Measurements from ENCODE around the gene RCE1. TPM values are rescaled to one million over a fixed set of nuclear protein-coding genes. Genes with fewer than 3 reads are reported as not detected.

RCE1 gene
- total and polyA plus RNA-seq, 5 experiments from 2014 or later = 18.1 to 32.9 (median 27.1) TPM

DNA sequence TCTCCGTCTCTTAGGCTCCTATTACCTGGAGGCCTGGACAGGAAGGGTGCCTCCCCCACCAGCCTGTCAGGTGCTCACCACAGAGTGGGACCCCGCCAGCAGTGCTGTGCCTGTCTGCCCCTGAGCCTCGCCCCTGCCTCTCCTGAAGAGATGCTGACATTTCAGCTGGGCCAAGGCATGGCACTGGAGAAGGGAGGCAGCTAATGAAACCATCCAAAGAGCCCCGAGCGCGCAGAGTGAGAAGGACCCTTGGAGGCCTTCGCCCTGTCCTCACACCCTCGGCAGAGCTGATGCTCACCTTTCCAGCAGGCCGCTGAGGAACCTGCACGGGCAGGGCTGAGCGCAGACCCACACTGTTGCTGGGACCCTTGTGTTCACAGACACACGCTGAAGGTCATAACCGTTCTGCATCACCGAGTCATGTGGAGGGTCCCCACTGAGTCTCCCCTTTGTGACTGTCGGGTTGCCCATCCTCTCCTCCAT lies 11.5 kb downstream of the RCE1 start:
- peak in 1 of 10 donors; percentile 61 for DNase-seq
- Mint-ChIP-seq H3K27ac (peak overlapping the region in 2 of 10 donors; percentile 52 to 62), H3K36me3 (no peaks in the 10 kb centered on the region), H3K4me1 (peaks cover 5 to 12% (median 7%) of the 10 kb centered on the region in 4 donors), H3K9me3 (no peaks in the 10 kb centered on the region), H3K27me3 (no peaks in the 10 kb centered on the region), H3K4me3 (peak overlapping the region in 9 of 10 donors; percentile 26 to 86 (median 64))
- POLR2A ChIA-PET = interaction anchor here (0.7 to 3.5 kb wide), 2 partner anchors 11 to 37 kb away, joined by 3 to 35 read pairs; partner anchors contain the start of gene RCE1
- no peak for ATAC-seq

DNA sequence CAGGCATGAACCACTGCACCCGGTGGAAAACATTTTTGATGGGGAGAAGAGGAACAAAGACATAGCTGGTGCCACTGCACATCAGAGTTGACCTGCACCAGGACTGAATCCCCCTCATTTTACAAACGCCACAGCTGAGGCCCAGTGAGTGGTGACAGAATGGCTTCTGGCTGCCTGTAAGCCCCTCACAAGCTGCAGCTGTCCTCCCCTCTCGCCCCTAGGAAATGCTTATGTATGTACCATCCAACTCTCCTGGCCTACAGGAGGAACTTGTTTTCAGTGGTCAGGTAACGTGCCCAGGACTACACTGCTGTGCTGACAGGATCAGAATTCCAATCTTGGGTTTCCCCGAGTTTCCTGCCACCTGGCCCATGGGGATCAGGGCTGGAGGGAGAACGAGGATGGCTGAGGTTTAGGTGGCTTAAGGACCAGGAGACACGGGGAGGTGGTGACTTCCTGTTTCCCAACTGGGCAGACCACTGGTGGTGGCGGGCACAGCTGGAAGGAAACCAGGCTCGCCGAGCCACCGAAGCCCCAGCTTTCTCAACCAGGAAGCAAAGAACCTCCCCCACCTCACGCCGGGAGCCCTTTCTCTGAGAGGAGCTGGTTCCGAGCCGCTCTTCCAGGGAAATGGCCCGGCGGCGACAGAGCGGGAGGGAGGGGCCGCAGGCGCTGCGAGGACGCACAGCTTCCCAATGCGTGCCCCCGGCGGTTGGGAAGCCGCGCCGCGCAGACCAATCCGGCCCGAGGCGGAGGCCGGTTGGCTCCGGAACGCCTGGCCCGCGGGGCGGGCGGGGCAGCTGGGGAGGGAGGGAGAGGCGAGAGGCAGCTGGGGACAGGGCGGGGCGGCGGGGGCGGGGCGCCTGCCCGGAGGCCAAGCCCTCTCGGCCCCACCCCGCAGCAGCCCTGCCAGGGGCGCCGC lies 12.6 kb downstream of the RCE1 start:
- peak overlapping the region in 8 of 10 donors; percentile 11 to 76 (median 56) for H3K27ac Mint-ChIP-seq
- no peaks in the 10 kb centered on the region for H3K36me3 Mint-ChIP-seq
- peak; percentile 66 to 73 for ATAC-seq
- DNase-seq = peak in 6 of 10 donors; percentile 49 to 81 (median 64)
- peaks cover 5 to 12% (median 7%) of the 10 kb centered on the region in 4 donors for H3K4me1 Mint-ChIP-seq
- H3K4me3 Mint-ChIP-seq = peak overlapping the region; percentile 71 to 91 (median 84)
- no peaks in the 10 kb centered on the region for H3K27me3 Mint-ChIP-seq
- H3K9me3 Mint-ChIP-seq = no peaks in the 10 kb centered on the region
- POLR2A ChIA-PET = interaction anchor here (3.5 kb wide), 1 partner anchor 12 kb away, joined by 35 read pairs; the partner anchor contains the start of gene RCE1

DNA sequence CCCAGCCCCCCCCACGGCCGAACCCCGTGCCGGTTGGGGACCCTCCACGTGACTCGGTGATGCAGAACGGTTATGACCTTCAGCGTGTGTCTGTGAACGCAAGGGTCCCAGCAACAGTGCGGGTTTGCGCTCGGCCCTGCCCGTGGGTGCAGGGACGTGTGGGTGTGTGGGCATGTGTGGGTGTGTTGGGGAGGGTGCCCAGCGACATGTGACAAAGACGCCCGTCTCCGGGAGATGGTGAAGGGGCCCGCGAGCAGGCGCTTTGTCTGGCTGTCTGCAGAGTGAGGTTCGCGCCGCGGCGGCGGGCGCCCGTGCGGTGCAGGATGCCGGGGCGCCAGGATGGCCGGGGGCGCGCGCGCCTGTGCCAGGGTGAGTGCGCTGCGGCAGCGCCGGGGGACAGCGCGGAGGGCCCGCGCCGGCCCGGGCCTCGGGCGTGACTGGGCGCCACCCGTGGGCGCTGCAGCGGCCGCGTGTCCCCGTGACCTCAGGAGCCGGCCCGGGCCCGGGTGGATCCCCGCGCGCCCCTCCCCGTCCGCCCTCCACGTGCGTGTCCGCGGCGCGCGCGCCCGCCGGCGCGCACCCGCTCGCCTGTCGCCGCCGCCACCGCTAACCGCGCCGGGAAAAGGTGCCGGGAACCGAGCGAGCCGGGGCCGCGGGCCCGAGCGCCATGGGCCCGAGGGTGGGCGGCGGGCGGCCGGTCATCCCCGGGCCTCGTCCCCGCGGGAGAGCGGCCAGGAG lies 13.4 kb downstream of the RCE1 start, which contains the start of gene LRFN4:
LRFN4 (plus strand) TSS at position 569 of the 738 bp plus-strand sequence. CDS start 681 bp downstream, outside the sequence.
- peak; percentile 76 to 78 for ATAC-seq
- Mint-ChIP-seq H3K4me1 (peaks cover 5 to 12% (median 7%) of the 10 kb centered on the region in 4 donors), H3K4me3 (peak within 1 kb of the TSS; percentile 79 to 93 (median 87)), H3K9me3 (no peaks in the 10 kb centered on the region), H3K27me3 (no peaks in the 10 kb centered on the region), H3K27ac (peak within 1 kb of the TSS in 7 of 10 donors; percentile 13 to 86 (median 68)), H3K36me3 (no peaks in the 10 kb centered on the region)
- POLR2A ChIA-PET = interaction anchor here (3.5 kb wide), 1 partner anchor 13 kb away, joined by 35 read pairs; the partner anchor contains the start of gene RCE1
- peak in 7 of 10 donors; percentile 33 to 72 (median 53) for DNase-seq

DNA sequence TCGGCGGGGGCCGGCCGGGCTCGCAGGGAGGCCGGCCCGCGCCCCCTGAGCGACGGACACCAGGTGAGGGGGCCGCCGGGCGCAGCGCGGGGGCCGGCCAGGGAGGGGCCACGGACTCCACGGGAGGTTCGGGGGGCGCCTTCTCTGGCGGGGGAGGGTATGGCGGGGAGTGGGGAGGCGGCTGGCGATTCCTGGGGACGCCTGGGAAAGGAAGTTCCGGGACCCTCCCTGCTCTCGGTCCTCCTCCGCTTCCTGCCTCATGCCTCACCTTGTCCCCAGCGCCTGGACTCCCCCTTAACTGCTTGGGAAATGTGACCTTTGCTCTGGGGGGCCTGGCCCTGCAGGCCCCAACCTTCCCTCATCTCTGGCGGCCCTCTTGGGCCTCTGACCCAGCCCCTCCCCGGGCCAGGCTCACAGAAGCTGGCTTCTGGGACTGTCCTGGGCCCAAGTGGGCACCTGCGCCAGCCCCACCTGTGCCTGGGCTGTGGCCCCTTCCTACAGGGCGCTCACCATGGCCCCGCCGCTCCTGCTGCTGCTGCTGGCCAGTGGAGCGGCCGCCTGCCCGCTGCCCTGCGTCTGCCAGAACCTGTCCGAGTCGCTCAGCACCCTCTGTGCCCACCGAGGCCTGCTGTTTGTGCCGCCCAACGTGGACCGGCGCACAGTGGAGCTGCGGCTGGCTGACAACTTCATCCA lies 14.1 kb downstream of the RCE1 start:
- Mint-ChIP-seq H3K36me3 (no peaks in the 10 kb centered on the region), H3K27me3 (no peaks in the 10 kb centered on the region), H3K4me3 (peak overlapping the region; percentile 44 to 86 (median 69)), H3K9me3 (no peaks in the 10 kb centered on the region), H3K27ac (peak overlapping the region in 2 of 10 donors; percentile 13 to 69), H3K4me1 (peaks cover 5 to 8% (median 7%) of the 10 kb centered on the region in 4 donors)
- ATAC-seq = no peak
- POLR2A ChIA-PET = interaction anchor here (2.2 kb wide), 1 partner anchor 14 kb away, joined by 10 read pairs; the partner anchor contains the start of gene RCE1
- no peak for DNase-seq

DNA sequence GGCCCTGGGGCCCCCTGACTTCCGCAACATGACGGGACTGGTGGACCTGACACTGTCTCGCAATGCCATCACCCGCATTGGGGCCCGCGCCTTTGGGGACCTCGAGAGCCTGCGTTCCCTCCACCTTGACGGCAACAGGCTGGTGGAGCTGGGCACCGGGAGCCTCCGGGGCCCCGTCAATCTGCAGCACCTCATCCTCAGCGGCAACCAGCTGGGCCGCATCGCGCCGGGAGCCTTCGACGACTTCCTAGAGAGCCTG lies 14.6 kb downstream of the RCE1 start:
- Mint-ChIP-seq H3K27ac (no peak overlapping the region), H3K27me3 (no peaks in the 10 kb centered on the region), H3K9me3 (no peaks in the 10 kb centered on the region), H3K36me3 (no peaks in the 10 kb centered on the region), H3K4me1 (peaks cover 5 to 8% (median 7%) of the 10 kb centered on the region in 4 donors), H3K4me3 (peak overlapping the region; percentile 18 to 75 (median 67))
- no peak for DNase-seq
- POLR2A ChIA-PET = interaction anchor here (2.2 kb wide), 1 partner anchor 14 kb away, joined by 10 read pairs; the partner anchor contains the start of gene RCE1
- ATAC-seq = no peak

DNA sequence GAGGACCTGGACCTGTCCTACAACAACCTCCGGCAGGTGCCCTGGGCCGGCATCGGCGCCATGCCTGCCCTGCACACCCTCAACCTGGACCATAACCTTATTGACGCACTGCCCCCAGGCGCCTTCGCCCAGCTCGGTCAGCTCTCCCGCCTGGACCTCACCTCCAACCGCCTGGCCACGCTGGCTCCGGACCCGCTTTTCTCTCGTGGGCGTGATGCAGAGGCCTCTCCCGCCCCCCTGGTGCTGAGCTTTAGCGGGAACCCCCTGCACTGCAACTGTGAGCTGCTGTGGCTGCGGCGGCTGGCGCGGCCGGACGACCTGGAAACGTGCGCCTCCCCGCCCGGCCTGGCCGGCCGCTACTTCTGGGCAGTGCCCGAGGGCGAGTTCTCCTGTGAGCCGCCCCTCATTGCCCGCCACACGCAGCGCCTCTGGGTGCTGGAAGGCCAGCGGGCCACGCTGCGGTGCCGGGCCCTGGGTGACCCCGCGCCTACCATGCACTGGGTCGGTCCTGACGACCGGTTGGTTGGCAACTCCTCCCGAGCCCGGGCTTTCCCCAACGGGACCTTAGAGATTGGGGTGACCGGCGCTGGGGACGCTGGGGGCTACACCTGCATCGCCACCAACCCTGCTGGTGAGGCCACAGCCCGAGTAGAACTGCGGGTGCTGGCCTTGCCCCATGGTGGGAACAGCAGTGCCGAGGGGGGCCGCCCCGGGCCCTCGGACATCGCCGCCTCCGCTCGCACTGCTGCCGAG lies 15.1 kb downstream of the RCE1 start:
- Mint-ChIP-seq H3K4me1 (peaks cover 5 to 8% (median 7%) of the 10 kb centered on the region in 4 donors), H3K9me3 (no peaks in the 10 kb centered on the region), H3K27ac (no peak overlapping the region), H3K27me3 (no peaks in the 10 kb centered on the region), H3K4me3 (peak overlapping the region; percentile 18 to 69 (median 62)), H3K36me3 (no peaks in the 10 kb centered on the region)
- POLR2A ChIA-PET = interaction anchor here (2.2 kb wide), 1 partner anchor 15 kb away, joined by 10 read pairs; the partner anchor contains the start of gene RCE1
- DNase-seq (no peak), ATAC-seq (no peak)

DNA sequence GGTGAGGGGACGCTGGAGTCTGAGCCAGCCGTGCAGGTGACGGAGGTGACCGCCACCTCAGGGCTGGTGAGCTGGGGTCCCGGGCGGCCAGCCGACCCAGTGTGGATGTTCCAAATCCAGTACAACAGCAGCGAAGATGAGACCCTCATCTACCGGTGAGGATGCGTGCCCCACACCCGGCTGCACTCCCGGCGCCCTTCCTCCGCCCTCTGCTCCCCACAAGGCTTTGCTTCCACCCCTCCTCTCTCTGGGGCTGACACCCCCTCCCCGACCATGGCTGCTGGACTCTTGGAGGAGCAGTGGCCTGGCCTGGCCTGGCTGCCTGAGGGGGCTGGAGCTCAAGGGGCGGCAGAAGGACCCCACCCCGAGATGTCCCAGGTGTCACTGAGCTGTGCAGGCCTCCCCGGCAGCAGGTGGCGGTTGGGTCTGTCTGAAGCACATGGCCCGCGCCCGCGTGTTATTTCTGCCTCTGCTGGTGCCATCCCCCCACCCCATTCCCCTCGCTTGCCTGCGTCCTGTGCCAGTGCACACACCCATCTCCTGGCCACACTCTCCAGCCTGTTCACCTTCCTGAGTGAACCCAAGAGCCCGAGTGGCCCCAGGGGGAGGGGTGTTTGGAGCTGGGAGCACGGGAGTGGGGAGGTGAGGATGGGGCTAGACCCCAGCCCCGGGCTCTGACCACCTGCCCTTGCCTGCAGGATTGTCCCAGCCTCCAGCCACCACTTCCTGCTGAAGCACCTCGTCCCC lies 15.9 kb downstream of the RCE1 start:
- POLR2A ChIA-PET = interaction anchor here (2.2 kb wide), 1 partner anchor 16 kb away, joined by 10 read pairs; the partner anchor contains the start of gene RCE1

DNA sequence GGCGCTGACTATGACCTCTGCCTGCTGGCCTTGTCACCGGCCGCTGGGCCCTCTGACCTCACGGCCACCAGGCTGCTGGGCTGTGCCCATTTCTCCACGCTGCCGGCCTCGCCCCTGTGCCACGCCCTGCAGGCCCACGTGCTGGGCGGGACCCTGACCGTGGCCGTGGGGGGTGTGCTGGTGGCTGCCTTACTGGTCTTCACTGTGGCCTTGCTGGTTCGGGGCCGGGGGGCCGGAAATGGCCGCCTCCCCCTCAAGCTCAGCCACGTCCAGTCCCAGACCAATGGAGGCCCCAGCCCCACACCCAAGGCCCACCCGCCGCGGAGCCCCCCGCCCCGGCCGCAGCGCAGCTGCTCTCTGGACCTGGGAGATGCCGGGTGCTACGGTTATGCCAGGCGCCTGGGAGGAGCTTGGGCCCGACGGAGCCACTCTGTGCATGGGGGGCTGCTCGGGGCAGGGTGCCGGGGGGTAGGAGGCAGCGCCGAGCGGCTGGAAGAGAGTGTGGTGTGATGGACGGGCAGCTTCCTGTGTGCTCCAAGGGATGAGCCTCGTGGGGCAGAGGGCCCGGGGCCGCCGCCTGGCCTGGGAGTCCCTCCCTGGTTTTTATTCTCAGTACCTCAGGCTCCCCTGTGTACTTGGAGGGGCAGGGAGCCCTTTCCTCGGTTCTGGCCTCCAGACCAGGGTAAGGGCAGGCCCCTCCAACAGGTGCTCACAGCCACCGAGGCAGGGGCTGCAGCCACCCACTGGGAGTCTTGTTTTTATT lies 16.6 kb downstream of the RCE1 start:
- H3K4me3 Mint-ChIP-seq = no peak overlapping the region
- no peak overlapping the region for H3K27ac Mint-ChIP-seq
- POLR2A ChIA-PET = interaction anchor here (2.2 kb wide), 1 partner anchor 17 kb away, joined by 10 read pairs; the partner anchor contains the start of gene RCE1
- H3K27me3 Mint-ChIP-seq = no peaks in the 10 kb centered on the region
- no peak for ATAC-seq
- DNase-seq = no peak
- H3K36me3 Mint-ChIP-seq = no peaks in the 10 kb centered on the region
- H3K4me1 Mint-ChIP-seq = peaks cover 3 to 8% (median 6%) of the 10 kb centered on the region in 4 donors
- H3K9me3 Mint-ChIP-seq = no peaks in the 10 kb centered on the region

More for the DNA sequence above, 15.9 kb downstream of the RCE1 start:
- Mint-ChIP-seq H3K27me3 (no peaks in the 10 kb centered on the region), H3K9me3 (no peaks in the 10 kb centered on the region), H3K36me3 (no peaks in the 10 kb centered on the region), H3K4me1 (peaks cover 4 to 8% (median 6%) of the 10 kb centered on the region in 4 donors), H3K27ac (no peak overlapping the region), H3K4me3 (peak overlapping the region in 2 of 10 donors; percentile 33 to 60)
- ATAC-seq = no peak
- DNase-seq = no peak

DNA sequence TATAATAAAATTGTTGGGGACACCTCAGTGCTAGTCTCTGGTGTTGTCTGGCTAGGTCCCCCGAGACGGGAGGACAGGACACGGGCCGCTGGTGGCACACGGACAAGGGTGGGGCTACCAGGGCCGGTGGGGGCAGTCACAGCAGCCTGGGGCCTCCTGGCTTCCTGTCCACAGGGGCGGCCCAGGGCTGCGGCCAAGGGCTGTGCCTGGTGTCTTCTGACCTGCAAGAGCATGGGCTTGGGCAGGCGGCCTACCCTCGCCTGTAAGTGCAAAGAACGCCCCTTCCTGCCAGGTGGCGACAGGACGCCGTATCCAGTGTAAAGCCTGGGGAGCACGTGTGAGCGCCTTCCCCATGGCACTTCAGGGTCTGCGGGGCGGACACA lies 17.2 kb downstream of the RCE1 start:
- Mint-ChIP-seq H3K27me3 (no peaks in the 10 kb centered on the region), H3K4me3 (no peak overlapping the region), H3K9me3 (no peaks in the 10 kb centered on the region), H3K27ac (no peak overlapping the region), H3K4me1 (peaks cover 3 to 5% (median 5%) of the 10 kb centered on the region in 4 donors), H3K36me3 (no peaks in the 10 kb centered on the region)
- ATAC-seq (no peak), DNase-seq (no peak)
- POLR2A ChIA-PET = no interaction called here

DNA sequence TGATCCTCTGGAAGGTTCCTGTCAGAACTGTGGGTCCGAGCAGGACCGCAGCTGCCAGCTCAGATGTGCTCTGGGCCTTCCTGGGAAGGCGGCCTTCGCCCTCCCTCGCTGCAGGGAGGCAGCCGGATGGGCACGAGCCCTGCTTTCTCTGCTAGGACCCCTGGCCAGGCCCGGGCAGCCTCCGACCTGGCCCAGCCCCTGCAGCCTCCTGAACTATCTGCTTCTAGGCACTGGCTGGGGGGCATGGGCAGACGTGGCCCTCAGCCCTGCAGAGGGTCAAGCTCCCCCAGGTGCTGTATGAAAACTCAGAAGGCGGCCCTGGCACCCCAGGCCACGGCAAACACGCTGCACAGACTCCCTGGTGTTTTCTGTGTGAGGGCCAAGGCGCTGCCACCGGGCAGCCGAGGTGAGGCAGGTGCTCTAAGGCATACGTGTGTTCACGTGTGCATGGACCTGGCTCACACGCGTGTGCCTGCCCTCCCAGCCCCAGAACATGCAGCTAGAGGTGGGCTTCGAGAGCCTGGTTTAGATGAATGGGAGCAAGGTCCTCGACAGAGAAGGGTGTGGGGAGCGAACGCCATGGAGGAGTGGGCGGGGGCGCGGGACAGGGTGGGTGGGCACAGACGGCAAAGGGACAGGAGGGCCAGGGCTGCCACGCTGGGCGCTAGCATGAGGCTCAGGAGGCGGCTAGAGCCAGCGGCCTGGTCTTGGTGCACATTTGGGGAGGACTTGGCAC lies 18.0 kb downstream of the RCE1 start:
- Mint-ChIP-seq H3K27me3 (no peaks in the 10 kb centered on the region), H3K9me3 (no peaks in the 10 kb centered on the region), H3K4me1 (peaks cover 0 to 3% (median under 1%) of the 10 kb centered on the region in 4 donors), H3K4me3 (no peak overlapping the region), H3K36me3 (no peaks in the 10 kb centered on the region), H3K27ac (peak overlapping the region in 1 of 10 donors; percentile 40)
- POLR2A ChIA-PET = no interaction called here
- ATAC-seq = no peak
- DNase-seq = no peak
